H9 (cell line): ENCODE results near the gene VEZF1. TPM values are rescaled to one million over a fixed set of nuclear protein-coding genes. Genes with fewer than 3 reads are reported as not detected.

ENCODE experiments used
- DNase-seq: peaks from one replicate; pipeline ENCODE4 v3.0.0-alpha.2; 2017
- H2AFZ ChIP-seq: one replicate; pipeline ENCODE4 v1.6.1; 2013; ENCODE audit warnings: mild to moderate bottlenecking, low read length, control low read depth, moderate library complexity
- H2AK5ac ChIP-seq: 2 replicates; pipeline ENCODE4 v1.6.1; 2013; ENCODE audit warnings: low read length, control low read depth, mixed read lengths; ENCODE audit not compliant: insufficient read length
- H2BK120ac ChIP-seq: one replicate; pipeline ENCODE4 v1.6.1; 2013; ENCODE audit warnings: low read depth, mild to moderate bottlenecking, low read length, control low read depth, inconsistent platforms; ENCODE audit not compliant: poor library complexity, severe bottlenecking
- H2BK12ac ChIP-seq: 2 replicates; pipeline ENCODE4 v1.6.1; 2013; ENCODE audit warnings: low read length, control low read depth, mixed read lengths, low read depth; ENCODE audit not compliant: insufficient read length
- H2BK15ac ChIP-seq: 2 replicates; pipeline ENCODE4 v1.6.1; 2013; ENCODE audit warnings: low read depth, low read length, control low read depth
- H2BK20ac ChIP-seq: one replicate; pipeline ENCODE4 v1.6.1; 2013; ENCODE audit warnings: low read depth, mild to moderate bottlenecking, low read length, control low read depth, inconsistent platforms; ENCODE audit not compliant: poor library complexity, severe bottlenecking
- H2BK5ac ChIP-seq: 2 replicates; pipeline ENCODE4 v1.6.1; 2013; ENCODE audit warnings: low read length, control low read depth, mixed read lengths; ENCODE audit not compliant: insufficient read length
- H3K14ac ChIP-seq: 2 replicates; pipeline ENCODE4 v1.6.1; 2013; ENCODE audit warnings: low read length, control low read depth; ENCODE audit not compliant: insufficient read depth
- H3K18ac ChIP-seq: 2 replicates; pipeline ENCODE4 v1.6.1; 2013; ENCODE audit warnings: low read depth, mild to moderate bottlenecking, mixed read lengths, low read length, control low read depth; ENCODE audit not compliant: insufficient read length
- H3K23ac ChIP-seq: 2 replicates; pipeline ENCODE4 v1.6.1; 2013; ENCODE audit warnings: low read length, control low read depth, mixed read lengths, low read depth; ENCODE audit not compliant: insufficient read length
- H3K23me2 ChIP-seq: 2 replicates; pipeline ENCODE4 v1.6.1; 2013; ENCODE audit warnings: low read depth, mild to moderate bottlenecking, mixed read lengths, low read length, control low read depth; ENCODE audit not compliant: insufficient read length, poor library complexity, severe bottlenecking
- H3K27ac ChIP-seq: 2 replicates; pipeline ENCODE4 v1.5.1; 2013; ENCODE audit warnings: low read length, control low read depth, mixed read lengths, low read depth; ENCODE audit not compliant: insufficient read length
- H3K27me3 ChIP-seq: 2 replicates; pipeline ENCODE4 v1.6.1; 2013; ENCODE audit warnings: low read length, control low read depth, inconsistent platforms; ENCODE audit not compliant: insufficient read depth
- H3K4ac ChIP-seq: 2 replicates; pipeline ENCODE4 v1.6.1; 2013; ENCODE audit warnings: low read depth, mild to moderate bottlenecking, control low read depth, inconsistent platforms, low read length, moderate library complexity
- H3K4me1 ChIP-seq: 2 replicates; pipeline ENCODE4 v1.6.1; 2013; ENCODE audit warnings: low read length, control low read depth, inconsistent platforms; ENCODE audit not compliant: insufficient read depth
- H3K4me2 ChIP-seq: 2 replicates; pipeline ENCODE4 v1.6.1; 2013; ENCODE audit warnings: low read length, control low read depth, mixed read lengths; ENCODE audit not compliant: insufficient read length, insufficient read depth
- H3K56ac ChIP-seq: 2 replicates; pipeline ENCODE4 v1.6.1; 2013; ENCODE audit warnings: low read depth, mild to moderate bottlenecking, mixed read lengths, low read length, control low read depth; ENCODE audit not compliant: insufficient read length
- H3K79me1 ChIP-seq: 2 replicates; pipeline ENCODE4 v1.6.1; 2013; ENCODE audit warnings: low read depth, mild to moderate bottlenecking, moderate library complexity, low read length, control low read depth, inconsistent platforms; ENCODE audit not compliant: insufficient read depth, poor library complexity, severe bottlenecking
- H3K79me2 ChIP-seq: 2 replicates; pipeline ENCODE4 v1.6.1; 2013; ENCODE audit warnings: low read length, control low read depth, inconsistent platforms; ENCODE audit not compliant: insufficient read depth
- H3K9ac ChIP-seq: 2 replicates; pipeline ENCODE4 v1.6.1; 2013; ENCODE audit warnings: low read length, control low read depth, mixed read lengths; ENCODE audit not compliant: insufficient read length; ENCODE audit errors: extremely low read depth
- H3K9me3 ChIP-seq: one replicate; pipeline ENCODE4 v1.6.1; 2013; ENCODE audit warnings: low read depth, low read length, inconsistent platforms; ENCODE audit not compliant: control insufficient read depth
- H3T11ph ChIP-seq: one replicate; pipeline ENCODE4 v1.6.1; 2013; ENCODE audit warnings: mild to moderate bottlenecking, low read length, control low read depth, inconsistent platforms
- H4K20me1 ChIP-seq: one replicate; pipeline ENCODE4 v1.6.1; 2013; ENCODE audit not compliant: control insufficient read depth, insufficient read length, insufficient read depth
- H4K5ac ChIP-seq: 2 replicates; pipeline ENCODE4 v1.6.1; 2013; ENCODE audit warnings: low read depth, mild to moderate bottlenecking, mixed read lengths, low read length, control low read depth; ENCODE audit not compliant: insufficient read length
- H4K8ac ChIP-seq: replicated peaks from 2 replicates; pipeline ENCODE4 v1.6.1; 2013; ENCODE audit warnings: low read length, control low read depth, mixed read lengths, low read depth; ENCODE audit not compliant: insufficient read length
- H4K91ac ChIP-seq: 2 replicates; pipeline ENCODE4 v1.6.1; 2013; ENCODE audit warnings: low read depth, mild to moderate bottlenecking, moderate library complexity, mixed read lengths, low read length, control low read depth; ENCODE audit not compliant: insufficient read length
- H3K27ac Mint-ChIP-seq, 3 experiments: 2 replicates in 2 of 3; 3 replicates in 1 of 3; pipeline ENCODE4 v1.8.0; 2020 to 2021; ENCODE audit warnings: mixed read lengths in 3 of 3, mild to moderate bottlenecking in 1 of 3, moderate library complexity in 1 of 3
- H3K27me3 Mint-ChIP-seq: 2 replicates; pipeline ENCODE4 v1.8.0; 2021; ENCODE audit warnings: low read depth, mild to moderate bottlenecking, moderate library complexity, mixed read lengths
- H3K36me3 Mint-ChIP-seq, 3 experiments: 2 replicates in 2 of 3; 3 replicates in 1 of 3; pipeline ENCODE4 v1.8.0; 2020 to 2021; ENCODE audit warnings: low read depth in 3 of 3, mixed read lengths in 3 of 3; ENCODE audit not compliant: insufficient read depth in 1 of 3
- H3K4me1 Mint-ChIP-seq, 2 experiments: 2 replicates each; pipeline ENCODE4 v1.8.0; 2020; ENCODE audit warnings: mixed read lengths in 2 of 2
- H3K4me3 Mint-ChIP-seq, 2 experiments: 2 replicates in 1 of 2; 3 replicates in 1 of 2; pipeline ENCODE4 v1.8.0; 2020 to 2021; ENCODE audit warnings: mild to moderate bottlenecking in 2 of 2, mixed read lengths in 2 of 2, moderate library complexity in 1 of 2
- H3K9me3 Mint-ChIP-seq, 2 experiments: 2 replicates in 1 of 2; 3 replicates in 1 of 2; pipeline ENCODE4 v1.8.0; 2020; ENCODE audit warnings: mild to moderate bottlenecking in 2 of 2, mixed read lengths in 2 of 2, moderate library complexity in 1 of 2
- WGBS: extraction: QIAGEN DNeasy Blood & Tissue Kit; methylation state at CpG from one replicate; pipeline ENCODE4 v1.1.7; 2013; ENCODE audit warnings: missing lambda C conversion rate, low lambda C conversion rate, mixed read lengths; ENCODE audit not compliant: insufficient read length; ENCODE audit errors: extremely low coverage; 5-methylcytosine and 5-hydroxymethylcytosine counted together
- total RNA-seq: library from RNA; stranded (reverse); gene quantifications from 2 replicates; pipeline ENCODE4 v1.2.1, GENCODE V29; 2021
- TF ChIP-seq, protein P1 (sequence below): fragments of 200-600 bp; sonication (generic); conservative IDR thresholded peaks from 3 replicates; pipeline ENCODE4 v1.8.0; 2021; ENCODE audit warnings: antibody characterized with exemption, mild to moderate bottlenecking

The VEZF1 gene
- total RNA-seq, 1 experiment from 2014 or later, result 58.1 TPM

DNA sequence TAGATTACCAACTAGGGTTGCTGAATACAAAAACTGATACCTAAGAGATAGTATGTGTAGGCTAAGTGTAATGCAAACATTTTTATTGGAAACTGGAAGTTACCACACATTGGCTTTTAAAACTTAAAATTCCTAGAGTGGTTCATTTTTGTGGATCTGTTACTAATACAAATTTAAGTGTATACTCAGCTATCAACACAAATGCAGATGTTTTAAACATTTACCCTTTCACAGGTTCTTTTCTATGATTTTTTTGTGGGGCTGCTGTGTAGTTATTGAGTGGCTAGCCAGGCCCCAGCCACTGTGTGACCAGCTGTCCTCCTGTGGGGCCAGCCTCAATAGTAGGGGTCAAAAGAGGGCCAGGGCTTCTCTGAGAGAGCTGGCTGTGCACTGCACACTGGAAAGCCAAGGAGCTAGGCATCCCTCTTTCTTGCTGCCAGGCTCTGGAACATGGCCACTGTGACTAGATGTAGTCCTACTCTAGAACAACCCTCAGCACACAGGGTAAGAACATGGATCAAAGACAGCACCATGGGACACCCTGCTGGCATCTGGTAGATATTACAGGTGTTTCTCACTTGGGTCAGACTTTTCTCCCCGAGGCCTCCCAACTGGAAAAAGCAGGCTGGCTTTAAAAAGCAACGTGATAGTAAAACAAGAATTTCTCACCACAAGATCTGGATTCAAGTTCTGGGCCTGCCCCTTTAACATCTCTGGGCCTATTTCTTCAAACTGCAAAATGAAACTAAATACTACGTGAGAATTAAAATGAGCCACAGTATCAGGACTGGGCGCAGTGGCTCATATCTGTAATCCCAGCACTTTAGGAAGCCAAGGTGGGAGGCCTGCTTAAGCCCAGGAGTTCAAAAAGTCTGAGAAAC lies 7.3 kb upstream of the VEZF1 start:
- Histone ChIP-seq H3K23me2 (no peaks in the 10 kb centered on the region), H2BK12ac (no peak overlapping the region), H4K5ac (no peak overlapping the region), H3K79me1 (no peaks in the 10 kb centered on the region), H4K8ac (no peak overlapping the region), H3T11ph (no peak overlapping the region), H3K79me2 (no peaks in the 10 kb centered on the region), H3K56ac (no peak overlapping the region), H2AFZ (no peak overlapping the region), H2BK15ac (no peak overlapping the region), H3K27ac (no peak overlapping the region), H3K27me3 (no peaks in the 10 kb centered on the region), H4K20me1 (no peaks in the 10 kb centered on the region), H4K91ac (no peak overlapping the region), H3K9ac (no peak overlapping the region), H3K4me1 (peaks cover 3% of the 10 kb centered on the region; the same call in 1 of the 2 replicates), H3K23ac (no peak overlapping the region), H3K4me2 (no peak overlapping the region), H2BK120ac (no peak overlapping the region), H2AK5ac (no peak overlapping the region), H2BK5ac (no peak overlapping the region), H3K18ac (no peak overlapping the region), H3K14ac (no peak overlapping the region), H3K4ac (no peak overlapping the region), H2BK20ac (no peak overlapping the region), H3K9me3 (no peaks in the 10 kb centered on the region)
- peak; percentile 84 for DNase-seq
- TF ChIP-seq, protein P1, sequence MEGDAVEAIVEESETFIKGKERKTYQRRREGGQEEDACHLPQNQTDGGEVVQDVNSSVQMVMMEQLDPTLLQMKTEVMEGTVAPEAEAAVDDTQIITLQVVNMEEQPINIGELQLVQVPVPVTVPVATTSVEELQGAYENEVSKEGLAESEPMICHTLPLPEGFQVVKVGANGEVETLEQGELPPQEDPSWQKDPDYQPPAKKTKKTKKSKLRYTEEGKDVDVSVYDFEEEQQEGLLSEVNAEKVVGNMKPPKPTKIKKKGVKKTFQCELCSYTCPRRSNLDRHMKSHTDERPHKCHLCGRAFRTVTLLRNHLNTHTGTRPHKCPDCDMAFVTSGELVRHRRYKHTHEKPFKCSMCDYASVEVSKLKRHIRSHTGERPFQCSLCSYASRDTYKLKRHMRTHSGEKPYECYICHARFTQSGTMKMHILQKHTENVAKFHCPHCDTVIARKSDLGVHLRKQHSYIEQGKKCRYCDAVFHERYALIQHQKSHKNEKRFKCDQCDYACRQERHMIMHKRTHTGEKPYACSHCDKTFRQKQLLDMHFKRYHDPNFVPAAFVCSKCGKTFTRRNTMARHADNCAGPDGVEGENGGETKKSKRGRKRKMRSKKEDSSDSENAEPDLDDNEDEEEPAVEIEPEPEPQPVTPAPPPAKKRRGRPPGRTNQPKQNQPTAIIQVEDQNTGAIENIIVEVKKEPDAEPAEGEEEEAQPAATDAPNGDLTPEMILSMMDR, result peak; percentile 71
- Mint-ChIP-seq H3K27me3 (no peaks in the 10 kb centered on the region), H3K27ac (peak overlapping the region in 1 of 3 experiments; percentile 36; a peak in 2 of 7 replicates), H3K4me1 (peaks cover 18 to 28% of the 10 kb centered on the region in 2 experiments), H3K4me3 (no peak overlapping the region; a peak in 1 of 5 replicates), H3K36me3 (peaks cover 5 to 35% (median 20%) of the 10 kb centered on the region in 3 experiments; a peak in 6 of 7 replicates), H3K9me3 (no peaks in the 10 kb centered on the region)
- WGBS, result no CpG with 5 or more reads among the region's 4 CpGs
